GM18508 (cell line): ENCODE results near the gene OSBPL7.

Experiments
- ATAC-seq: cut with Tn5 transposase; IDR thresholded peaks from one replicate; pipeline ENCODE4 v1.9.1; 2021; ENCODE audit warnings: moderate number of reproducible peaks; ENCODE audit not compliant: insufficient read depth, unreplicated experiment

The OSBPL7 gene

DNA sequence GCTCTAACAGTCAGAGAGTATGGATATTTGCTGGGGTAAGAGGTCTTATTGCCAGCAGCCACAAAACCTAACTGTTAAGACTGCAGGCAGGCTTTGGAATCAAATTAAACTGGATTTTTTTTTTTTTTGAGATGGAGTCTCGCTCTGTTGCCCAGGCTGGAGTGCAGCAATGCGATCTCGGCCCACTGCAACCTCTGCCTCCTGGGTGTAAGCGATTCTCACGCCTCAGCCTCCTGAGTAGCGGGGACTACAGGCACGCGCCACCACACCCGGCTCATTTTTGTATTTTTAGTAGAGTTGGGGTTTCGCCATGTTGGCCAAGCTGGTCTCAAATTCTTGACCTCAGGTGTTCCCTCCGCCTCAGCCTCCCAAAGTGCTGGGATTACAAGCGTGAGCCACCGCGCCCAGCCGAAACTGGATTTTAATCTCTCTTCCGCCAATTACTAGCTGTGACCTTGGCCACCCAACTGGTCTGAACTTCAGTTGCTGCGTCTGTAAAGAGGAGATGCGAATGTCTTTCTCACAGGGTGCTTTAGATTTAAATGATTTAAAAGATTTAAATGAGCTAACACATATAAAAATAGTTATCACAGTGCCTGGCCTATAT lies 8.9 kb upstream of the OSBPL7 start:
- ATAC-seq, result no peak

DNA sequence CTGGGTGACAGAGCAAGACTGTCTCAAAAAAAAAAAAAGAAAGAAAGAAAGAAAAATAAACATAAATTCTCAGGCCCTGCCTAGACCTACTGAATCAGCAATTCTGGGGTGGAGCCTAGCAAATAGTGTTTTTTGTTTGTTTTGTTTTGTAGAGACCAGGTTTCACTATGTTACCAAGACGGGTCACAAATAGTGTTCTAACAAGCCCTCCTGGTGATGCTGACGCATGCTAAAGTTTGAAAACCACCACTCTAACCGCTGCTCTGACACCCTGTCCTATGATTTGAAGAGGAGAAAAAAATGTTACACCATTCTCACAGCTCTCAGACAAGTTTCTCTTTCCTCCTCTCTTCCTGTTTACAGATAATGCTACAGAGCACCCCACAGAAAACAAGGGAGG lies 8.3 kb upstream of the OSBPL7 start:
- no peak for ATAC-seq

DNA sequence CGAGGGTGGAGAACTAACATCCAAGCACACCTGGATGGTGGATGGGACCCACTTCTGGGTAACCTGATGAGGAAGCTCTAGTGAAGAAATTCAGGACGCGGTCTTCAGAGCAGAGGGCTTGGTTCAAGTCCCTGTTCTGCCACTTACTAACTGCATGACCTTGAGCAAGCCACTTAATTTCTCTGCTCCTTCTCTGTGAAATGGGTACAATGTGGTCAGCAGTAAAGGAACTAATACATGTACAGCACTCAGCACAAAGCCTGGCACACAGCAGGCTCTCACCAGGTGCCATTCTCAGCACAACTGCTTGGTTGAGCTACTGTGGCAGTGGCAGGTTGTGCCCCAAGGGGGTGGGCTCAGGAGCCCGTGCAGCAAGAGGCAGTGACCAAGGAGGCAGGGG lies 1.9 kb upstream of the OSBPL7 start:
- no peak for ATAC-seq

DNA sequence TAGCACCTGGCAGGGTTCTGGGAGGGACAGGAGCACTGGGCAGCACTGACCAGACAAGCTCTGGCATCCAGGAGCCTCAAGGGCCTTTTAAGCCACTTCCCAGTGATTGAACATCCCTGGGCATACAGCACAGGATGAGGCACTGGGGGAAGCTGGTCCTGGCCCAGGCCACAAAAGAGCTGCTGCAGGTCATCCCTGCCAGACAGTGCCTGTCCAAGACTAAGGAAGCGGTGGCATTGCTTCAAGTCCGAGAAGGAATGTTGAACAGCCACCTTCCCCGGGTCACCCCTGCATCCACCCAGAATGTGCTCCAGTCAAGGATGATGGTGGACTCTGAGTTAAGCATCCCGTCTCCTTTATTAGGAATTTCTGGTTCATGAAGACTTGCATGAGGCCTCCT lies 1.2 kb upstream of the OSBPL7 start:
- ATAC-seq, result no peak

GRCh38 chr17:47821031-47821423 lies 567 bp downstream of the OSBPL7 start:
- ATAC-seq, result no peak

GRCh38 chr17:47820033-47820789 lies 1.4 kb downstream of the OSBPL7 start:
- no peak for ATAC-seq

DNA sequence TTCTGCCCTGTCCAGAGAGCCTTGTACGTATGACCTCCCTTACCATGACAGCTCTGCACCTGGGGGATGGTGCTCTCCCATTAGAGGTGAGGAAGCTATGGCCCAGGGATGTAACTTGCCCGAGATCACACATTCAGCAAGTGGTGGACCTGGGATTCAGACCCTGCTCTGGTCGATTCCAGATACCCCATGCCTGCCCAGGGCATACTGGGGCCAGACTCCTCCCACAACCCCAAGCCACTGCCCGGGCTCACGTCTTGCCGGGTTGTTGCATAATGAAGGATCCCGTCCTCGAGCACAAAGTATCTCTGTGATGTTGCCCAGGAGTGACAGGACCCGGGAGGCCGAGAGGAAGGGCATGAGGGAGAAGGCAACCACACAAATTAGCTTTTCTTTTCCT lies 2.1 kb downstream of the OSBPL7 start:
- ATAC-seq, result no peak

GRCh38 chr17:47818002-47818695 lies 3.4 kb downstream of the OSBPL7 start:
- ATAC-seq, result no peak

DNA sequence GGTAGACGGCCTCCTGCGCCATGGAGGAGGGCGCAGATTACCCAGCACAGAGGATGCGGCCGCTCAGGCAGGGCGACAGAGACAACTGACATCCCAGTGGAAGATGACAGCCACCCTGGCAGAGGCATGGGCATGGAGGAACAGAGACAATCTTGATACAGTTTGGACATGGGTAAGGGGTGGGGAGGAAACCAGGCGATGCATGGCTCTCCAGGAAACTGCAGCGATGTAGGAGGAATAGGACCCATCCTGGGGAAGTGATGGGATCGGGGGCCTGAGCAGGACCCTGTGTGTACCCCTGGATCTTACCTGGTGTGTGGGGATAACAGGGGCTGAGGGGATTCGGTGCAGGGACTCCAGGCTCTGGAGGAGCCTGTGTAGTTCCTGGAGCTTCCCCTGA lies 4.6 kb downstream of the OSBPL7 start:
- ATAC-seq, result no peak

DNA sequence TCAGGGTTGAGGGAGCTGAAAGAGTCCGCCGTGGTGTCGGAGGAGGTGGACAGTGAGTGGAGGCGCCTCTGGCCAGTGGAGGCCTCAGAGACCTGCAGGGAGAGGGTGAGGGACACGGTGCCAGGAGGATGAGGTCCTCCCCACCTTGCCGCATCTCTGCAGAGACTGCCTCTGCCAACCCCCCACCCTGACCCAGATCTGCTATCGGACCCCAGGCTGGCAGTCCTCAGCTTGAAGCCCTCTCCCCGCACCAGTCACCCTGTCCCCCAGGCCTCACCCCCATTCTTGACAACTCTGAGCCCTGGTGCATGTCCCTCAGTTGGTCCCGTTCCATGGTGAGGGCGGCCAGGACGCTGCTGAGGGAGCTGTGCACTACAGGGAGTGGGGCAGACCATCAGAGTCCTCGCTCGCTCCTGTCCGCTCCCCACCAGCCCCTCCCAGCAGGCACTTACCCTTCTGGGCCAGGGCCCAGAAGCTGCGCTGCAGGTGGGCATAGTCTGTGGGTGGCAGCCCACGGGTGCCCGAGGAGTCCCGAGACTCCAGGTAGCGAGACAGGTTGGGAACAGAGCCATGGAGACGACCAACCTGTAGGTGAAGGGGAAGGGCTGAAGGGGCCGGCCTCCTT lies 5.4 kb downstream of the OSBPL7 start:
- no peak for ATAC-seq

DNA sequence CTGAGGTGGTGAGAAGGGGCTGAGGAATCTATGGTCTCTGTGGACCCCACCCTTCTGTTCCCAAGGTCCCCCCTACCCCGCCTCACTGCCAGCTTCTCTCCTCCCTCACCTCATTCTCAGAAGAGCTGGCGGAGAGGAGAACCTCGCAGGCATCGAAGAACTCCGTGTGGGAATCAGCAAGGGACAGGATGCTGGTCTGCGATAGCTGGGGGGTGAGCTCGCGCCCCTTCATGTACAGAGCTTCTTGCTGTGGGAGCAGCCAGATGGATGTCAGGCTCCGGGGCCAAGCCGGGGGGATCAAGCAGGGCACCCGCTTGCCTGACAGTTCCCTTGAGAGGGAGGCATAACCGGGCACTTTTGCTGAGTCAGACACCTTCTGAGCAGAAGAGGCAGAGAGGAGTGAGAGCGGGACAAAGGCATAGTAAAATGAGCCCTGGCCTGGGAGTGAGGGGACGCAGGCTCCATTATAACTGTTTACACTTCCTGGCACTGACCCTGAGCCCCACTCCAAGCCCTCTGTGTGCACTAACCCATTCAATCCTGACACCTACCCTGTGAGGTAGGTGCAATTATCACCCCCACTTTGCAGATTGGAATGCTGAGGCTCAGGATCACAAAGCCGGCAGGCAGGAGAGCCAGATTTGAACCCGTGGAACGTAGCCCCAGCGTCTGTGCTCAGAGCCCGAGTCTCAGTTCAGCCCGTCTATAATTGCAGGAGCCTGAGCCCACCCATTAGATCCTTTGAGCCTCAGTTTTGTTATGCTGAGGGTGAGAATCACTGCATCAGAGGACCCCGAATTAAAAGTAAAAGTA lies 6.3 kb downstream of the OSBPL7 start:
- no peak for ATAC-seq

GRCh38 chr17:47813512-47814031 lies 8.0 kb downstream of the OSBPL7 start:
- ATAC-seq, result no peak

GRCh38 chr17:47813077-47813476 lies 8.5 kb downstream of the OSBPL7 start:
- no peak for ATAC-seq

DNA sequence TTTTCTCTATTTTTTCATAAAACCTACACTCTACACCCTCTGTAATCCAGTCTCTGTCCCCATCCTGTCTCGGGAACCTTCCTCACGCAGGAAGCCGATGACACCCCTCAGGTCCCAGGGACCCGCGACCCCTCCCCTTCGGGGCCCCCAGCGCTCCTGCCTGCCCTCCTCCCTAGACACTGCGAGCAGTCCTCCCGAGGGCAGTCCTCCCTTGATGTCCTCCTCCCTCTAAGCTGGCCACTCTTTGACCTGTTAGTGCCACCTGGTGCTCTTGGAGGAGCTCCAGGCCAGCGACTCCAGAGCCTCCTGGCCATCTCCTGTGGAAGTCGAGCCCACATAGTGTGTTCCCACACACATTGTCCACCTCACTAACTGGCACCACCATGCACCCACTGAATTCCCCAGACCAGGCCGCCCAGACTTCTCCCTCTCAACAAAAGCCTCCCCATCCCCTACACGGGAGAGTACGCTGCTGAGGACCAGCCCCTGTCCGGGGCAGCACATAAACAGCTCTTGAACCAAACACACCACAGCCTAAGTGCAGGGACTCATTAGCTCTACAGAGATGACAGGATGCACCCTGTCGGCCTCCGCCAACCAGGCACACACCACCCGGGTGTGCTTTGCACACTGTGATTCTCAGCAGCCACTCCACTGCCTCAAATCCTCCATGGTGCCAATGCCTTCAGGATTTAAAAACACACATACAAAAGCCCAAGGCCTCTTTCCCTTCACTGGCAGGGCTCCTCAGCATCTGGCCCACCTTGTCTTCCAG lies 9.3 kb downstream of the OSBPL7 start:
- ATAC-seq, result no peak

- ATAC-seq, result no peak
These were observed 9.9 kb downstream of the OSBPL7 start for GRCh38 chr17:47811709-47812108.

DNA sequence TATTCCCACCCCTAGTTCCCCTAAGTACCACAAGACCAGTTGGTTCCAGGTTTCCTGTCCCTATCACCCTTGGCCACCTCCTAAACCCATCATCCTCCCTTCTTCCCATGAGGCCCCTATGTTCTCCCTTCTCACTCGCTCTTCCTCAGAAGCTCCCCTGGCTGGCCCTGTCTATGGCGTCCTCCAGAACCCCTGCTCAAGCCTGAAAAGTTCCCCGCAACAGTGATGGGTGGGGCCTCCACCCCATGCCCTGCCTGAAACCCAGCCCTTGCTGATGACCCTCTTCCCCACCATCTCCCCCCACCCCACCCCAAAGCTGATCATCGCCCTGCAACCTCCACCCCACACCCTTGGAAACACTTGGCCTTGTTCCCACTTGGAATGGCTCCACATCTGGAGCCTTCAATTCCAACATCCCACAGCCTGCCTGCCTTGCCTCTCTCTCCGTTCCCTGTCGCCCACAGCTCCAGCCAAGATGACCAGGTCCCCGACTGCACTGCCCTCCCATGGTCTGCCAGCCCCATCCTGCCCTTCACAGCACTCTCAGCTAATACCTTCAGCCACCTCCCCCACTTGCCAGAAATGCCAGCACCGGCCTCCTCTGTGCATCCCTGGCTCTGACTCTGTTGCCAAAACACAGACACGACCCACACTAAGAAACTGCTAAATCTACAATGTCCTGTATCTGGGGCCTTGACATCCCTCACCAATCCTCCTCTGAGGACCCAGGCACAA lies 10.5 kb downstream of the OSBPL7 start:
- ATAC-seq, result no peak

GRCh38 chr17:47810200-47810821 lies 11.3 kb downstream of the OSBPL7 start:
- ATAC-seq, result no peak

DNA sequence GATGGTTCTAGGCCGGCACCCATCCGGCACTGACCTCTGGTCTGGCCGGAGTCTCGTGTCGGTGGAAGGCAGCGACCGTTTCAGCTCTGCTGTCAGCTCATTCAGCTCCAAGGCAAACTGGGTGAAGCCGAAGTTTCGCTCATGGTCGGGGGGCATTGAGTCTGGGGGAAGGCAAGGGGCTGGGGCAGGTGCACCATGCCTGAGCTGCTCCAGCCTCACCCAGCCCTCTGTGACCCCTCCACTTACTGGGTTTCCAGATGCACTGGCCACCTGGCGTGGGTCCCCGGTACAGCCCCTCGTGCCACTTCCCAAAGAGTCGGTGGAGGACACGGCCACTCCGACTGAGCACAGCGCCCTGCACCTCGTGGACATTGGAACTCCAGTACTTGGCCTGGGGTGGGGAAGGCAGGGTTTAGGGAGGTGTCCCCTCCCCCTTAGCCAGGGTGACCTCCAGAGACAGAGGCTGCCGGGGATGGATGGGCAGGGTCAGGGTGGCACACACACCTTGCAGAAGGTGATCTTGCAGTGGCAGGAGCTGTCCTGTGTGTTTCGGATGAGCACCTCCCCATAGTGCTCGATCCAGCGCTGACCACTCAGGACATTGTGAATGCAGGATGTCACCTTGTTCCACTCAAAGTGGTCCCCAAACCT lies 12.6 kb downstream of the OSBPL7 start:
- ATAC-seq, result no peak
